ENCODE data around the gene TRPM5.
A peak's percentile ranks its signal among the peaks of the same experiment; 100 is the strongest.

TRPM5 gene

DNA sequence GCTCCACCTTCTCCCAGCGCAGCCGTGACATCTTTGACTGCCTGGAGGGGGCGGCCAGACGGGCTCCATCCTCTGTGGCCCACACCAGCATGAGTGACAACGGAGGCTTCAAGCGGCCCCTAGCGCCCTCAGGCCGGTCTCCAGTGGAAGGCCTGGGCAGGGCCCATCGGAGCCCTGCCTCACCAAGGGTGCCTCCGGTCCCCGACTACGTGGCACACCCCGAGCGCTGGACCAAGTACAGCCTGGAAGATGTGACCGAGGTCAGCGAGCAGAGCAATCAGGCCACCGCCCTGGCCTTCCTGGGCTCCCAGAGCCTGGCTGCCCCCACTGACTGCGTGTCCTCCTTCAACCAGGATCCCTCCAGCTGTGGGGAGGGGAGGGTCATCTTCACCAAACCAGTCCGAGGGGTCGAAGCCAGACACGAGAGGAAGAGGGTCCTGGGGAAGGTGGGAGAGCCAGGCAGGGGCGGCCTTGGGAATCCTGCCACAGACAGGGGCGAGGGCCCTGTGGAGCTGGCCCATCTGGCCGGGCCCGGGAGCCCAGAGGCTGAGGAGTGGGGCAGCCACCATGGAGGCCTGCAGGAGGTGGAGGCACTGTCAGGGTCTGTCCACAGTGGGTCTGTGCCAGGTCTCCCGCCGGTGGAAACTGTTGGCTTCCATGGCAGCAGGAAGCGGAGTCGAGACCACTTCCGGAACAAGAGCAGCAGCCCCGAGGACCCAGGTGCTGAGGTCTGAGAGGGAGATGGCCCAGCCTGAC is 41.2 kb downstream of the TRPM5 start:
- H4K91ac ChIP-seq (ENCODE audit: low read length) = no peak overlapping the region
- WGBS = 97% methylated on average over 28 of the region's 31 CpGs
- no peak for DNase-seq
- H3K79me1 ChIP-seq (replicated peaks; ENCODE audit: low read length, poor library complexity, severe bottlenecking) = peaks cover 15% of the 10 kb centered on the region
- no peak overlapping the region for H2BK12ac ChIP-seq (ENCODE audit: low read length in 2 of 2)
- H2AK5ac ChIP-seq (ENCODE audit: low read length, severe bottlenecking) = no peak overlapping the region
- no peak overlapping the region for H2BK15ac ChIP-seq (ENCODE audit: low read depth, poor library complexity, severe bottlenecking)
- no peak overlapping the region for H3K27ac ChIP-seq (ENCODE audit: low read length, poor library complexity, severe bottlenecking)
- H2AFZ ChIP-seq (ENCODE audit: low read depth, low read length) = no peak overlapping the region
- no peak overlapping the region for H3K4ac ChIP-seq (ENCODE audit: low read depth in 1 of 2, low read length in 2 of 2)
- no peak overlapping the region for H2BK120ac ChIP-seq (ENCODE audit: low read depth, low read length)
- H3K9me3 ChIP-seq (ENCODE audit: control insufficient read depth, low read length) = no peaks in the 10 kb centered on the region
- H3K4me3 ChIP-seq (ENCODE audit: insufficient read depth in 1 of 2, low read depth in 1 of 2, low read length in 2 of 2) = no peak overlapping the region
- peaks cover 36 to 45% of the 10 kb centered on the region in 2 experiments for H3K36me3 ChIP-seq (ENCODE audit: control insufficient read depth in 1 of 2, insufficient read depth in 2 of 2, low read depth in 1 of 2, low read length in 2 of 2)
- H2BK5ac ChIP-seq (ENCODE audit: low read depth, low read length, poor library complexity, severe bottlenecking) = no peak overlapping the region
- H4K8ac ChIP-seq (ENCODE audit: low read length) = no peak overlapping the region
- peaks cover 3 to 9% of the 10 kb centered on the region in 2 experiments for H3K27me3 ChIP-seq (ENCODE audit: control insufficient read depth in 1 of 2, insufficient read depth in 1 of 2, low read length in 2 of 2)
- H3K4me2 ChIP-seq (ENCODE audit: low read length, poor library complexity, severe bottlenecking) = no peak overlapping the region
- no peak overlapping the region for H3K9ac ChIP-seq (ENCODE audit: low read length)
- peaks cover 38% of the 10 kb centered on the region for H3K4me1 ChIP-seq (ENCODE audit: control insufficient read depth, insufficient read depth, low read depth, low read length)
- H3K18ac ChIP-seq (ENCODE audit: low read depth in 1 of 2, low read length in 2 of 2) = no peak overlapping the region
- no peak overlapping the region for H3K14ac ChIP-seq (ENCODE audit: low read length in 2 of 2)
- peak overlapping the region in 1 of 2 experiments; percentile 57 for H3K23ac ChIP-seq (ENCODE audit: low read length in 2 of 2)

DNA sequence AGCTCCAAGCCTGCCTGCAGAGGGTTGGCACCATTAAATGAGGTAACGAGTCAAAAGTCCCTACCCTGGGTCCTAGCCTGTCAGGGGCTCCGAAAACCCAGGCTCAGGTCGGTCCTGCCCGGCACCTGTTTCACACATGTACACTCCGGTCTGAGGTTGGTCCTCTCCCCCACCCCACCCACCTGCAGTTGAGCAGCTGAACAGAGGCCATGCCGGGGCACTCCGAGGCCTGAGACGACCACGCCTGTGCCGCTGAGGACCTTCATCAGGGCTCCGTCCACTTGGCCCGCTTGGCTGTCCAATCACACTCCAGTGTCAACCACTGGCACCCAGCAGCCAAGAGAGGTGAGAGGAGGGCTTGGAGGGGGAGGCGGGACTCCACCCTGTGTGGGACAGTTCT is 42.2 kb downstream of the TRPM5 start:
- Histone ChIP-seq H3K27me3 (ENCODE audit: control insufficient read depth in 1 of 2, insufficient read depth in 1 of 2, low read length in 2 of 2) (no peaks in the 10 kb centered on the region), H3K9ac (ENCODE audit: low read length) (peak overlapping the region; percentile 99), H3K36me3 (ENCODE audit: control insufficient read depth in 1 of 2, insufficient read depth in 2 of 2, low read depth in 1 of 2, low read length in 2 of 2) (peaks cover 46 to 50% of the 10 kb centered on the region in 2 experiments), H2BK5ac (ENCODE audit: low read depth, low read length, poor library complexity, severe bottlenecking) (no peak overlapping the region), H3K23ac (ENCODE audit: low read length in 2 of 2) (no peak overlapping the region), H3K4ac (ENCODE audit: low read depth in 1 of 2, low read length in 2 of 2) (no peak overlapping the region), H3K18ac (ENCODE audit: low read depth in 1 of 2, low read length in 2 of 2) (no peak overlapping the region), H3K14ac (ENCODE audit: low read length in 2 of 2) (no peak overlapping the region), H2BK120ac (ENCODE audit: low read depth, low read length) (no peak overlapping the region), H2BK15ac (ENCODE audit: low read depth, poor library complexity, severe bottlenecking) (no peak overlapping the region), H4K8ac (ENCODE audit: low read length) (no peak overlapping the region), H4K91ac (ENCODE audit: low read length) (no peak overlapping the region), H2AFZ (ENCODE audit: low read depth, low read length) (no peak overlapping the region), H3K4me3 (ENCODE audit: insufficient read depth in 1 of 2, low read depth in 1 of 2, low read length in 2 of 2) (peak overlapping the region in 1 of 2 experiments; percentile 98), H3K79me1 (replicated peaks; ENCODE audit: low read length, poor library complexity, severe bottlenecking) (peaks cover 15% of the 10 kb centered on the region), H3K27ac (ENCODE audit: low read length, poor library complexity, severe bottlenecking) (no peak overlapping the region), H3K4me1 (ENCODE audit: control insufficient read depth, insufficient read depth, low read depth, low read length) (peaks cover 38% of the 10 kb centered on the region), H3K9me3 (ENCODE audit: control insufficient read depth, low read length) (no peaks in the 10 kb centered on the region), H2BK12ac (ENCODE audit: low read length in 2 of 2) (peak overlapping the region in 1 of 2 experiments; percentile 45), H3K4me2 (ENCODE audit: low read length, poor library complexity, severe bottlenecking) (peak overlapping the region; percentile 84), H2AK5ac (ENCODE audit: low read length, severe bottlenecking) (no peak overlapping the region)
- WGBS = 95% methylated on average over 11 of the region's 13 CpGs
- no peak for DNase-seq

DNA sequence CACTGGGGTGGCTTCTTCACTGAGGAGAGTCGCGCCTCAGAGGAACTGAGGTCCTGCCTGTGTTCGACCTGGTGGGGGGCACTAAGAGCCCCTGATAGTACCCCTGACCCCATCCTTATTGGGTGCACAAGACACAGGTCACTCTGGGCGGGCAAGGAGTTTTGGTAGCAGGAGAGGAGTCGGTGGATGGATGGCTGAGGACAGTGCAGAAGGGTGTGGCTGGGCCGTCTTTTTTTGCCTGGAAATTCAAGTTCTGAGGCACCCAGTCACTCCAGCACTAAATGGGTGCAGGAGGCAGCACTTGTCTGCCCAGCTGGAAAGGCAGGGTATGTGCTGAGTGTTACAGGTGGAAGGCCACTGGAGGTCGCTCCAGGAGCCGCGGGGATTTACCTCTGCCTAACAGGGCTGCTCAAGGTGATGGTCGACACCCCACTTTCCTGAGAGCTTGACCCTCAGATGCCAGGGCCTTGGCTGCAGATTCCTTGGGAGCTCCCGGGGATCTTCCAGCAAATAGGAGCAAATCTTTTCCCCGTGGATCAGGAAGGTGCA is 42.8 kb downstream of the TRPM5 start:
- peak overlapping the region; percentile 84 for H3K4me2 ChIP-seq (ENCODE audit: low read length, poor library complexity, severe bottlenecking)
- H3K9me3 ChIP-seq (ENCODE audit: control insufficient read depth, low read length) = no peaks in the 10 kb centered on the region
- H2AFZ ChIP-seq (ENCODE audit: low read depth, low read length) = no peak overlapping the region
- H3K27ac ChIP-seq (ENCODE audit: low read length, poor library complexity, severe bottlenecking) = no peak overlapping the region
- H2BK120ac ChIP-seq (ENCODE audit: low read depth, low read length) = peak overlapping the region; percentile 40
- H3K36me3 ChIP-seq (ENCODE audit: control insufficient read depth in 1 of 2, insufficient read depth in 2 of 2, low read depth in 1 of 2, low read length in 2 of 2) = peaks cover 52 to 56% of the 10 kb centered on the region in 2 experiments
- no peak overlapping the region for H2BK5ac ChIP-seq (ENCODE audit: low read depth, low read length, poor library complexity, severe bottlenecking)
- H2AK5ac ChIP-seq (ENCODE audit: low read length, severe bottlenecking) = peak overlapping the region; percentile 60
- H3K4me3 ChIP-seq (ENCODE audit: insufficient read depth in 1 of 2, low read depth in 1 of 2, low read length in 2 of 2) = peak overlapping the region; percentile 79 to 98
- no peaks in the 10 kb centered on the region for H3K27me3 ChIP-seq (ENCODE audit: control insufficient read depth in 1 of 2, insufficient read depth in 1 of 2, low read length in 2 of 2)
- WGBS = 65% methylated on average over 12 of the region's 12 CpGs
- H3K18ac ChIP-seq (ENCODE audit: low read depth in 1 of 2, low read length in 2 of 2) = peak overlapping the region in 1 of 2 experiments; percentile 28
- H3K79me1 ChIP-seq (replicated peaks; ENCODE audit: low read length, poor library complexity, severe bottlenecking) = peaks cover 19% of the 10 kb centered on the region
- peak overlapping the region in 1 of 2 experiments; percentile 47 for H3K23ac ChIP-seq (ENCODE audit: low read length in 2 of 2)
- peak overlapping the region; percentile 3 for H4K91ac ChIP-seq (ENCODE audit: low read length)
- no peak overlapping the region for H4K8ac ChIP-seq (ENCODE audit: low read length)
- peak overlapping the region; percentile 18 to 96 for H3K4ac ChIP-seq (ENCODE audit: low read depth in 1 of 2, low read length in 2 of 2)
- DNase-seq = no peak
- H3K9ac ChIP-seq (ENCODE audit: low read length) = peak overlapping the region; percentile 99
- peak overlapping the region in 1 of 2 experiments; percentile 87 for H3K14ac ChIP-seq (ENCODE audit: low read length in 2 of 2)
- no peak overlapping the region for H2BK12ac ChIP-seq (ENCODE audit: low read length in 2 of 2)
- H2BK15ac ChIP-seq (ENCODE audit: low read depth, poor library complexity, severe bottlenecking) = no peak overlapping the region
- H3K4me1 ChIP-seq (ENCODE audit: control insufficient read depth, insufficient read depth, low read depth, low read length) = peaks cover 38% of the 10 kb centered on the region

DNA sequence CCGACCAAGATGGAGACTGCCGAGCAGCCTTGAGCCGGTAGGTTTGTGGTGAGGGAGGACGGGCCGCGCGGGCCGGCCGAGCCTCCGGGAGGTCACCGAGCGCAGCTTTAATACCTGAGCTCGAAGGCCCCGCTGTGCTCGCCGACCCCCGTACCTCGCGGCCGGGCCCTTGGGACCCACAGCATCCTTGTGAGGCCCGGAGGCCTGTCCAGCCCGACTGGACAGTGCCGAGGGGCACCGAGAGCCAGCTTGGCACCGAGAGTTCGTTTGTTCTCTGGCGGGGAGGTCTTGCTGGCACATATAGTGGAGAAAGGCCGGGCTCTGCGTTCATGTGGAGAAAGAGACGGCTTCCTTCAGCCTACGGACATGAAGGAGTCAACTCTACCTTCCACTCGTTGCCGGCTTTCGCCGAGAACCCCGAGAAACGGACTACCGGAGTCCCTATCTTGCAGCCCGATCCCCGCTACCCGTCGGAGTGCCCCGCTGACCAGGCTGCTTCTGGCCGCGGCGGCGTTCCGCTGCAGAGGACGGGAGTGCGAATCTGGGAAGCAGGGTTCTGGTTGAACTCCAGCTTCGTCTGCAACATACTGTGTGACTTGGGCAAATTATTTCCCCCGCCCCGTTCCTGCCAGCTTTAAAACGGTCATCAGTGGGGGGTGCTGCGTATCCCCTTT is 43.4 kb downstream of the TRPM5 start:
- Histone ChIP-seq H3K14ac (ENCODE audit: low read length in 2 of 2) (peak overlapping the region in 1 of 2 experiments; percentile 87), H3K4me1 (ENCODE audit: control insufficient read depth, insufficient read depth, low read depth, low read length) (peaks cover 36% of the 10 kb centered on the region), H3K4me2 (ENCODE audit: low read length, poor library complexity, severe bottlenecking) (peak overlapping the region; percentile 84), H4K8ac (ENCODE audit: low read length) (peak overlapping the region; percentile 81), H2BK120ac (ENCODE audit: low read depth, low read length) (peak overlapping the region; percentile 40), H2BK5ac (ENCODE audit: low read depth, low read length, poor library complexity, severe bottlenecking) (no peak overlapping the region), H2AK5ac (ENCODE audit: low read length, severe bottlenecking) (peak overlapping the region; percentile 60), H3K18ac (ENCODE audit: low read depth in 1 of 2, low read length in 2 of 2) (peak overlapping the region; percentile 15 to 94), H2BK12ac (ENCODE audit: low read length in 2 of 2) (peak overlapping the region in 1 of 2 experiments; percentile 29), H2AFZ (ENCODE audit: low read depth, low read length) (peak overlapping the region; percentile 62), H3K9me3 (ENCODE audit: control insufficient read depth, low read length) (no peaks in the 10 kb centered on the region), H3K36me3 (ENCODE audit: control insufficient read depth in 1 of 2, insufficient read depth in 2 of 2, low read depth in 1 of 2, low read length in 2 of 2) (peaks cover 58 to 62% of the 10 kb centered on the region in 2 experiments), H3K79me1 (replicated peaks; ENCODE audit: low read length, poor library complexity, severe bottlenecking) (peaks cover 25% of the 10 kb centered on the region), H3K27ac (ENCODE audit: low read length, poor library complexity, severe bottlenecking) (peak overlapping the region; percentile 64), H3K9ac (ENCODE audit: low read length) (peak overlapping the region; percentile 99), H3K4ac (ENCODE audit: low read depth in 1 of 2, low read length in 2 of 2) (peak overlapping the region; percentile 18 to 96), H3K27me3 (ENCODE audit: control insufficient read depth in 1 of 2, insufficient read depth in 1 of 2, low read length in 2 of 2) (no peaks in the 10 kb centered on the region), H3K4me3 (ENCODE audit: insufficient read depth in 1 of 2, low read depth in 1 of 2, low read length in 2 of 2) (peak overlapping the region; percentile 79 to 98), H4K91ac (ENCODE audit: low read length) (peak overlapping the region; percentile 75), H2BK15ac (ENCODE audit: low read depth, poor library complexity, severe bottlenecking) (peak overlapping the region; percentile 38), H3K23ac (ENCODE audit: low read length in 2 of 2) (peak overlapping the region in 1 of 2 experiments; percentile 47)
- peak; percentile 38 for DNase-seq
- WGBS = under 1% methylated on average over 53 of the region's 55 CpGs
